SK-N-SH (cell line): ENCODE results near the gene DSCAM. TPM values are rescaled to one million over a fixed set of nuclear protein-coding genes. Genes with fewer than 3 reads are reported as not detected.

Experiments used
- CTCF ChIA-PET: fragments of 300-600, 350-600 bp; formaldehyde crosslinking; extraction: SDS; loops from one replicate; lab custom pipeline; 2021; lab: Yijun Ruan, JAX
- POLR2A ChIA-PET: fragments of 350-600 bp; sonication (Branson Sonifier 250); formaldehyde crosslinking; extraction: SDS; loops from one replicate; lab custom pipeline; 2020; ENCODE audit warnings: antibody characterized with exemption, inconsistent platforms; lab: Yijun Ruan, JAX
- DNase-seq: peaks from one replicate; pipeline ENCODE4 v3.0.0; 2012
- H2AFZ ChIP-seq: fragments of 200-600 bp; sonication (generic); 2 replicates; pipeline ENCODE4 v1.8.1; 2016; ENCODE audit warnings: antibody characterized with exemption, mild to moderate bottlenecking, low read depth
- H3F3A ChIP-seq: fragments of 200-600 bp; sonication (generic); replicated peaks from 2 replicates; pipeline ENCODE3; 2016; ENCODE audit warnings: antibody characterized with exemption, mild to moderate bottlenecking; ENCODE audit not compliant: insufficient read depth
- H3K27ac ChIP-seq, 2 experiments: fragments of 200-500 bp in 1 of 2; fragments of 200-600 bp in 1 of 2; sonication (Bioruptor generic) in 1 of 2; sonication (generic), shearing (Covaris generic) in 1 of 2; 2 replicates each; pipeline versions ENCODE4 v1.5.1 to v1.6.1; 2014 to 2016; ENCODE audit warnings: low read depth in 2 of 2, inconsistent platforms in 1 of 2, low read length in 1 of 2, mild to moderate bottlenecking in 1 of 2, mixed read lengths in 1 of 2
- H3K27me3 ChIP-seq: fragments of 200-600 bp; sonication (generic), shearing (Covaris generic); 2 replicates; pipeline ENCODE4 v1.6.1; 2016; ENCODE audit warnings: mixed run types; ENCODE audit not compliant: insufficient read depth
- H3K36me3 ChIP-seq, 2 experiments: fragments of 200-500 bp in 1 of 2; fragments of 200-600 bp in 1 of 2; sonication (Bioruptor generic) in 1 of 2; sonication (generic) in 1 of 2; replicated peaks in 1 of 2; 2 replicates each; pipeline versions ENCODE3 to v1.5.1; 2014 to 2016; ENCODE audit warnings: low read length in 1 of 2, mild to moderate bottlenecking in 1 of 2; ENCODE audit not compliant: insufficient read depth in 2 of 2, control insufficient read depth in 1 of 2
- H3K4me1 ChIP-seq, 2 experiments: fragments of 200-500 bp in 1 of 2; fragments of 200-600 bp in 1 of 2; sonication (Bioruptor generic) in 1 of 2; sonication (generic), shearing (Covaris generic) in 1 of 2; 2 replicates each; pipeline versions ENCODE4 v1.5.1 to v1.6.1; 2014 to 2016; ENCODE audit warnings: low read depth in 1 of 2, low read length in 1 of 2, mixed run types in 1 of 2; ENCODE audit not compliant: insufficient read depth in 2 of 2, control insufficient read depth in 1 of 2
- H3K4me2 ChIP-seq: fragments of 200-600 bp; sonication (generic), shearing (Covaris generic); 2 replicates; pipeline ENCODE4 v1.6.1; 2017; ENCODE audit warnings: mixed run types
- H3K4me3 ChIP-seq, 2 experiments: fragments of 200-500 bp in 1 of 2; fragments of 200-600 bp in 1 of 2; sonication (Bioruptor generic) in 1 of 2; sonication (generic), shearing (Covaris generic) in 1 of 2; 2 replicates each; pipeline versions ENCODE4 v1.5.1 to v1.8.1; 2014 to 2016; ENCODE audit warnings: low read depth in 2 of 2, inconsistent platforms in 1 of 2, low read length in 1 of 2, mild to moderate bottlenecking in 1 of 2, mixed read lengths in 1 of 2, moderate library complexity in 1 of 2
- H3K79me2 ChIP-seq: fragments of 200-600 bp; sonication (generic); 2 replicates; pipeline ENCODE4 v1.8.1; 2017; ENCODE audit warnings: mild to moderate bottlenecking; ENCODE audit not compliant: insufficient read depth
- H3K9ac ChIP-seq: fragments of 200-600 bp; sonication (generic); 2 replicates; pipeline ENCODE4 v1.6.1; 2017; ENCODE audit warnings: mixed run types
- H3K9me2 ChIP-seq: fragments of 200-600 bp; sonication (generic); 2 replicates; pipeline ENCODE4 v1.6.1; 2017; ENCODE audit warnings: mixed run types
- H3K9me3 ChIP-seq: fragments of 200-600 bp; sonication (generic); 2 replicates; pipeline ENCODE4 v1.6.1; 2017; ENCODE audit warnings: mixed run types, mild to moderate bottlenecking, moderate library complexity
- H4K20me1 ChIP-seq: fragments of 200-600 bp; sonication (generic); 2 replicates; pipeline ENCODE4 v1.6.1; 2017; ENCODE audit warnings: mild to moderate bottlenecking, mixed run types; ENCODE audit not compliant: insufficient read depth
- CHD2 ChIP-seq: fragments of 150-350 bp; IDR thresholded peaks from 2 replicates; pipeline ENCODE4 v1.6.1; 2018; ENCODE audit warnings: low read length; ENCODE audit not compliant: partially characterized antibody
- ELF1 ChIP-seq: IDR thresholded peaks from 2 replicates; pipeline ENCODE4 v1.4.0; 2012
- EP300 ChIP-seq, 2 experiments: IDR thresholded peaks; 2 replicates each; pipeline versions ENCODE4 v1.4.0 to v1.6.1; 2012; ENCODE audit warnings: borderline replicate concordance in 1 of 2, low read depth in 1 of 2, low read length in 1 of 2
- FOXJ3 ChIP-seq: sonication (generic); formaldehyde crosslinking; IDR thresholded peaks from 2 replicates; pipeline ENCODE4 v1.5.1; 2020; ENCODE audit warnings: mild to moderate bottlenecking, missing genetic modification reagents
- GATA2 ChIP-seq: sonication (generic); formaldehyde crosslinking; IDR thresholded peaks from 2 replicates; pipeline ENCODE4 v1.5.0; 2020; ENCODE audit warnings: mild to moderate bottlenecking, missing genetic modification reagents
- MXI1 ChIP-seq: IDR thresholded peaks from 2 replicates; pipeline ENCODE4 v1.6.1; 2012; ENCODE audit warnings: mild to moderate bottlenecking, low read depth, low read length, improper control_type of control experiment
- NRF1 ChIP-seq: IDR thresholded peaks from 2 replicates; pipeline ENCODE4 v1.6.1; 2012; ENCODE audit warnings: low read depth, mild to moderate bottlenecking, low read length
- PBX3 ChIP-seq: IDR thresholded peaks from 2 replicates; pipeline ENCODE4; 2012
- POLR2AphosphoS5 ChIP-seq: IDR thresholded peaks from 2 replicates; pipeline ENCODE4 v1.6.1; 2012; ENCODE audit warnings: low read depth, low read length
- RFX5 ChIP-seq: IDR thresholded peaks from 2 replicates; pipeline ENCODE4 v1.6.1; 2012; ENCODE audit warnings: mild to moderate bottlenecking, improper control_type of control experiment, low read length
- RXRA ChIP-seq: IDR thresholded peaks from 2 replicates; pipeline ENCODE4 v1.4.0; 2012; ENCODE audit warnings: low read depth, mild to moderate bottlenecking, borderline replicate concordance
- TAF1 ChIP-seq: IDR thresholded peaks from 2 replicates; pipeline ENCODE4 v1.6.1; 2012; ENCODE audit warnings: low read depth, mild to moderate bottlenecking, low read length, moderate library complexity, borderline replicate concordance
- TEAD4 ChIP-seq: IDR thresholded peaks from 2 replicates; pipeline ENCODE4 v1.4.0; 2012; ENCODE audit warnings: mild to moderate bottlenecking, borderline replicate concordance; ENCODE audit not compliant: insufficient read depth
- USF2 ChIP-seq: fragments of 150-350 bp; IDR thresholded peaks from 2 replicates; pipeline ENCODE4 v1.6.1; 2017; ENCODE audit warnings: antibody characterized with exemption, low read length, low read depth, borderline replicate concordance
- YY1 ChIP-seq: IDR thresholded peaks from 2 replicates; pipeline ENCODE4 v1.4.0; 2012; ENCODE audit warnings: low read depth, mild to moderate bottlenecking
- WGBS: methylation state at CpG from one replicate; pipeline ENCODE4 v1.1.6; 2017; ENCODE audit warnings: low lambda C conversion rate; 5-methylcytosine and 5-hydroxymethylcytosine counted together
- polyA plus RNA-seq, 3 experiments: library from polyadenylated mRNA; depleted of rRNA; stranded (reverse); fragments of >200 nt; gene quantifications; 2 replicates each; pipeline ENCODE4 v1.2.3, GENCODE V29; 2012
- TF ChIP-seq, protein P1 (sequence below): IDR thresholded peaks from 2 replicates; pipeline ENCODE4 v1.4.0; 2012; ENCODE audit warnings: low read depth, borderline replicate concordance
- TF ChIP-seq, protein P2 (sequence below): fragments of 200-600 bp; sonication (generic); IDR thresholded peaks from 2 replicates; pipeline ENCODE4 v1.6.1; 2017; ENCODE audit warnings: antibody characterized with exemption, mild to moderate bottlenecking, moderate library complexity

The DSCAM gene
- polyA plus RNA-seq, 1 of the 3 experiments (the other 2 are of a cell fraction) = not detected

DNA sequence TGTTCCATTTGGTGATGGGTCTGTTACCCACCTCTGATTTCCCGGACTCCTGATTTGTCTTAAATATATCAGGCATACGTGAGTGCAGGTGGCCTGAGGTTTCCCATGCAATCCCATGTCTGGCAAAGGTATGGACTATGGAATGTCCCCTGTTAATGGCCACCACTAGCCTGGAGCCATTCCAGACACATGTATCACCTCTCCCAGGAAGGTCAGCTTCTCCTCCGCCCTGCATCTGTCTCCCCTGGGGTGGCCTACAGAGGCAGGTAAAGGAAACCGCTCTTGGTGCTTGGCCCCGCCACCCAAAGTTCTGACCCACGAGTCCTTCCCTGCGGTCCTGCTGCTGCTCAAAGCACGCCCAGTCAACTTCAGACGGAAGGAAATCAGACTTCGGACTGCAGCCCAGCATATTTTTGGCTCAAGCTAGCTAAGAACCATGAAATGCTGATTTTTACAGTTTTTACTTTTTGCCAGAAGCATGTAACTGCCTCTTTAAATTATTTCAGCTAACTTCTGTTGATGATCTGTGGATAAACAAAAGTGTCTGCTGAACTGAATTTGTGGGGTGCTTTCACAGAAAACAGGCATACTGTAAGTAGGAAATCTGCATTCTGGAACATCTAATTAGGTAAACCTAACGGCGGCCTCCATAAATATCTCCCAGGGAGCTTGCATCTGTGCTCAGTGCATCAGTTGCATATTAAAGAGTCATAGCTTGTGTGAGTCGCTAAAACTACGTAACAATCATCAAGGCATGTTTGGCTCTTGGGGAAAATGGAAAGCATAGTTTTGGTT lies 873.8 kb downstream of the DSCAM start:
- no peak overlapping the region for H3K27ac ChIP-seq
- no peaks in the 10 kb centered on the region for H3F3A ChIP-seq
- WGBS = 34% methylated on average over 9 of the region's 14 CpGs
- H3K4me2 ChIP-seq = no peak overlapping the region
- ChIA-PET CTCF (no interaction called here), POLR2A (no interaction called here)
- H3K4me3 ChIP-seq = no peak overlapping the region
- no peaks in the 10 kb centered on the region for H3K9me2 ChIP-seq
- no peaks in the 10 kb centered on the region for H3K79me2 ChIP-seq
- no peak overlapping the region for H3K9ac ChIP-seq
- no peak for DNase-seq
- no peaks in the 10 kb centered on the region for H3K27me3 ChIP-seq
- H2AFZ ChIP-seq = no peak overlapping the region
- H3K36me3 ChIP-seq = no peaks in the 10 kb centered on the region
- no peak for TF ChIP-seq MXI1
- no peak for TF ChIP-seq RFX5
- no peaks in the 10 kb centered on the region for H3K9me3 ChIP-seq
- H4K20me1 ChIP-seq = no peaks in the 10 kb centered on the region
- H3K4me1 ChIP-seq = no peaks in the 10 kb centered on the region

DNA sequence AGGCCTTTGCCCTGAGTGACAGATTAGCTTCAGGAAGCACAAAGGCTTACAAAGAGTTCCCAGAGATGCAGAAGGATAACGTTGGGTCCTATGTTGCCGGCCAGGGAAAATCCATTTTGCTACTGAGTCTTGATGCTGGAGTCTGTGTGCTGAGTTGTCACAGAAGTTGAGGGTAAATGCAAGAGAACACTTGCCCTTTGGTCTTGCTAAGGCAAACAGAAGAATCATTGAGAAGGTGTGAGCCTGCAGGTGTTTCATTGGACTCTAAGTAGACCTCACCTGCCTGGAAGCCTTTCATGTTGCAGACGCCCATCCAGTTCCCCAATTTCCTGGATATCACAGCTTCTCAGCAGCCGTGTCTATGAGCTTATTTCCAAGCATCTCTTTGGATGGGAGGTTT lies 874.5 kb downstream of the DSCAM start:
- 38% methylated on average over 4 of the region's 4 CpGs for WGBS
- H3K27me3 ChIP-seq = no peaks in the 10 kb centered on the region
- H2AFZ ChIP-seq = no peak overlapping the region
- no peaks in the 10 kb centered on the region for H3K4me1 ChIP-seq
- H4K20me1 ChIP-seq = no peaks in the 10 kb centered on the region
- H3K4me2 ChIP-seq = no peak overlapping the region
- H3F3A ChIP-seq = no peaks in the 10 kb centered on the region
- H3K9me3 ChIP-seq = no peaks in the 10 kb centered on the region
- no peaks in the 10 kb centered on the region for H3K9me2 ChIP-seq
- H3K36me3 ChIP-seq = no peaks in the 10 kb centered on the region
- DNase-seq = no peak
- H3K9ac ChIP-seq = no peak overlapping the region
- CTCF ChIA-PET = no interaction called here
- TF ChIP-seq YY1 = no peak
- no peak for TF ChIP-seq ELF1
- no peak for TF ChIP-seq MXI1
- TF ChIP-seq TAF1 = no peak
- no peak for TF ChIP-seq FOXJ3 (CRISPR knock-in tag)
- TF ChIP-seq RXRA = no peak
- TF ChIP-seq USF2 = no peak
- no peak for TF ChIP-seq TEAD4
- TF ChIP-seq PBX3 = no peak
- TF ChIP-seq, protein P1, sequence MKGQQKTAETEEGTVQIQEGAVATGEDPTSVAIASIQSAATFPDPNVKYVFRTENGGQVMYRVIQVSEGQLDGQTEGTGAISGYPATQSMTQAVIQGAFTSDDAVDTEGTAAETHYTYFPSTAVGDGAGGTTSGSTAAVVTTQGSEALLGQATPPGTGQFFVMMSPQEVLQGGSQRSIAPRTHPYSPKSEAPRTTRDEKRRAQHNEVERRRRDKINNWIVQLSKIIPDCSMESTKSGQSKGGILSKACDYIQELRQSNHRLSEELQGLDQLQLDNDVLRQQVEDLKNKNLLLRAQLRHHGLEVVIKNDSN = no peak
- no peak for TF ChIP-seq CHD2
- TF ChIP-seq NRF1 = no peak
- TF ChIP-seq EP300 (IDR thresholded peaks at IDR 0.05; ENCODE audit: borderline replicate concordance in 1 of 2, low read depth in 1 of 2, low read length in 1 of 2) = no peak
- TF ChIP-seq GATA2 (CRISPR knock-in tag) = no peak
- TF ChIP-seq POLR2AphosphoS5 = no peak
- TF ChIP-seq, protein P2, sequence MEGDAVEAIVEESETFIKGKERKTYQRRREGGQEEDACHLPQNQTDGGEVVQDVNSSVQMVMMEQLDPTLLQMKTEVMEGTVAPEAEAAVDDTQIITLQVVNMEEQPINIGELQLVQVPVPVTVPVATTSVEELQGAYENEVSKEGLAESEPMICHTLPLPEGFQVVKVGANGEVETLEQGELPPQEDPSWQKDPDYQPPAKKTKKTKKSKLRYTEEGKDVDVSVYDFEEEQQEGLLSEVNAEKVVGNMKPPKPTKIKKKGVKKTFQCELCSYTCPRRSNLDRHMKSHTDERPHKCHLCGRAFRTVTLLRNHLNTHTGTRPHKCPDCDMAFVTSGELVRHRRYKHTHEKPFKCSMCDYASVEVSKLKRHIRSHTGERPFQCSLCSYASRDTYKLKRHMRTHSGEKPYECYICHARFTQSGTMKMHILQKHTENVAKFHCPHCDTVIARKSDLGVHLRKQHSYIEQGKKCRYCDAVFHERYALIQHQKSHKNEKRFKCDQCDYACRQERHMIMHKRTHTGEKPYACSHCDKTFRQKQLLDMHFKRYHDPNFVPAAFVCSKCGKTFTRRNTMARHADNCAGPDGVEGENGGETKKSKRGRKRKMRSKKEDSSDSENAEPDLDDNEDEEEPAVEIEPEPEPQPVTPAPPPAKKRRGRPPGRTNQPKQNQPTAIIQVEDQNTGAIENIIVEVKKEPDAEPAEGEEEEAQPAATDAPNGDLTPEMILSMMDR = no peak
- H3K27ac ChIP-seq = no peak overlapping the region
- no peaks in the 10 kb centered on the region for H3K79me2 ChIP-seq
- no peak overlapping the region for H3K4me3 ChIP-seq
- POLR2A ChIA-PET = no interaction called here
